ENCODE data around the gene CBARP. TPM values are rescaled to one million over a fixed set of nuclear protein-coding genes. Genes with fewer than 3 reads are reported as not detected.

The CBARP gene
- total and polyA plus RNA-seq, 9 of the 15 experiments (the other 6 are each of a cell fraction or from before 2014, with no cell fraction given) = 0.03 to 8.9 (median 1.2) TPM; not detected in 1

- TF ChIP-seq CBX1 (IDR thresholded peaks at IDR 0.05; ENCODE audit: low read depth) (0 out of 2 replicates have a peak, but pooled peaks have one; percentile 44), ARID3B (CRISPR knock-in tag; IDR thresholded peaks at IDR 0.05; ENCODE audit: borderline replicate concordance) (no peak), CEBPZ (IDR thresholded peaks at IDR 0.05; ENCODE audit: borderline replicate concordance, low read depth, low read length) (no peak), PURB (CRISPR knock-in tag; IDR thresholded peaks at IDR 0.05; ENCODE audit: low read depth) (no peak), NR1H2 (CRISPR knock-in tag; IDR thresholded peaks at IDR 0.05) (no peak), DLX4 (CRISPR knock-in tag; IDR thresholded peaks at IDR 0.05) (no peak), ZNF444 (CRISPR knock-in tag; IDR thresholded peaks at IDR 0.05) (no peak), EWSR1 (IDR thresholded peaks at IDR 0.05; ENCODE audit: borderline replicate concordance, low read depth, partially characterized antibody) (no peak), USF2 (CRISPR knock-in tag; IDR thresholded peaks at IDR 0.05) (no peak), NFIC (IDR thresholded peaks at IDR 0.05) (peak; percentile 34; the same call in 1 of the 2 replicates), ZNF280A (IDR thresholded peaks at IDR 0.05; ENCODE audit: low read depth, partially characterized antibody) (no peak), ZNF518B (CRISPR knock-in tag; IDR thresholded peaks at IDR 0.05) (no peak), VEZF1 (CRISPR knock-in tag; IDR thresholded peaks at IDR 0.05) (peak; percentile 64)
Observed at GRCh38 chr19:1259206-1259875, 21.5 kb upstream of the CBARP start (continued).

Measured in K562 (cell line).